ENCODE results near the gene PSENEN. TPM values are rescaled to one million over a fixed set of nuclear protein-coding genes. Genes with fewer than 3 reads are reported as not detected.

PSENEN gene
- total RNA-seq, 1 experiment from 2014 or later = 69.7 TPM

GRCh38 chr19:35755131-35755549, 9.7 kb downstream of the PSENEN start:
- no peak for DNase-seq
- Mint-ChIP-seq H3K27ac (peak overlapping the region in 1 of 3 experiments; percentile 73; a peak in 1 of 7 replicates), H3K36me3 (ENCODE audit: insufficient read depth in 1 of 3, low read depth in 3 of 3) (peaks cover 0 to 11% (median 9%) of the 10 kb centered on the region in 3 experiments; a peak in 4 of 7 replicates), H3K9me3 (no peaks in the 10 kb centered on the region), H3K4me3 (peak overlapping the region; percentile 55 to 72), H3K27me3 (ENCODE audit: low read depth) (peaks cover 7% of the 10 kb centered on the region), H3K4me1 (peaks cover 12 to 23% of the 10 kb centered on the region in 2 experiments)
- Histone ChIP-seq H3K23me2 (ENCODE audit: insufficient read length, low read depth, low read length, poor library complexity, severe bottlenecking) (peaks cover 15% of the 10 kb centered on the region), H2BK15ac (ENCODE audit: low read depth, low read length) (no peak overlapping the region), H2BK5ac (ENCODE audit: insufficient read length, low read length) (no peak overlapping the region), H4K8ac (replicated peaks; ENCODE audit: insufficient read length, low read depth, low read length) (no peak overlapping the region), H2BK120ac (ENCODE audit: low read depth, low read length, poor library complexity, severe bottlenecking) (no peak overlapping the region), H3K27ac (ENCODE audit: insufficient read length, low read depth, low read length) (no peak overlapping the region), H4K91ac (ENCODE audit: insufficient read length, low read depth, low read length) (no peak overlapping the region), H3K14ac (ENCODE audit: insufficient read depth, low read length) (no peak overlapping the region), H3K9ac (ENCODE audit: extremely low read depth, insufficient read length, low read length) (no peak overlapping the region), H3K9me3 (ENCODE audit: control insufficient read depth, low read depth, low read length) (no peaks in the 10 kb centered on the region), H3K23ac (ENCODE audit: insufficient read length, low read depth, low read length) (no peak overlapping the region), H3K4ac (ENCODE audit: low read depth, low read length) (no peak overlapping the region), H2AK5ac (ENCODE audit: insufficient read length, low read length) (no peak overlapping the region), H3K79me1 (ENCODE audit: insufficient read depth, low read depth, low read length, poor library complexity, severe bottlenecking) (no peaks in the 10 kb centered on the region), H3K56ac (ENCODE audit: insufficient read length, low read depth, low read length) (no peak overlapping the region), H3K79me2 (ENCODE audit: insufficient read depth, low read length) (no peaks in the 10 kb centered on the region), H3T11ph (ENCODE audit: low read length) (no peak overlapping the region), H3K27me3 (ENCODE audit: insufficient read depth, low read length) (no peaks in the 10 kb centered on the region), H2AFZ (ENCODE audit: low read length) (no peak overlapping the region), H2BK20ac (ENCODE audit: low read depth, low read length, poor library complexity, severe bottlenecking) (no peak overlapping the region), H4K20me1 (ENCODE audit: control insufficient read depth, insufficient read depth, insufficient read length) (no peaks in the 10 kb centered on the region), H4K5ac (ENCODE audit: insufficient read length, low read depth, low read length) (no peak overlapping the region), H3K18ac (ENCODE audit: insufficient read length, low read depth, low read length) (no peak overlapping the region), H3K4me1 (ENCODE audit: insufficient read depth, low read length) (no peaks in the 10 kb centered on the region), H2BK12ac (ENCODE audit: insufficient read length, low read depth, low read length) (no peak overlapping the region), H3K4me2 (ENCODE audit: insufficient read depth, insufficient read length, low read length) (peak overlapping the region; percentile 43)
- TF ChIP-seq CTCF (conservative IDR thresholded peaks at IDR 0.05) = no peak
- WGBS (ENCODE audit: extremely low coverage, insufficient read length, low lambda C conversion rate) = no CpG with 5 or more reads among the region's 17 CpGs
